ENCODE measurements around the gene PPP4R3C.
"Not testable (repeated sequence)": the region's sequence is repeated elsewhere in the genome, so short reads cannot be mapped to it uniquely, and the experiment has no call there.

Gene PPP4R3C

DNA sequence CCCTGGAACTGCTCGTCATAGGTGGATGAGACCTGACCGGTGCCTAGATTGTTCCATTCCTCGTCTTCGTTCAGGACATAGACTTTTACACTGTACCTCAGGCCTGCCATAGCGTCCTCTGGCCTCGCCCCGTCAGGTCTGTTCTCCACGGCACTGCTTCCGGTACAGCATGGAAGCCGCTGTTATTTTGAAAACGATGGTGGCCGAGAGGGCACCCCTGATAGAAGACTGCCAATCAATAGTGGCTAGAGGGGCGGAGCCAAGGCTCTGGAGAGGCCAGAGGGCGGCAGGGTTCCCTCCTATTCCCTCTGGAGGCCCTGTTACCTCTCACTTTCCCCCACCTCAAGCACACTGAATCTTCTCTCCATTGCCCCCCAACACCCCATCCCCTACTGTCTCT, at the start of gene PPP4R3C:
TSS of gene PPP4R3C (minus strand) at position 155 of the 400 bp plus-strand sequence. CDS start at position 110, 45 bp downstream.
- peak; percentile 47 to 77 for DNase-seq

DNA sequence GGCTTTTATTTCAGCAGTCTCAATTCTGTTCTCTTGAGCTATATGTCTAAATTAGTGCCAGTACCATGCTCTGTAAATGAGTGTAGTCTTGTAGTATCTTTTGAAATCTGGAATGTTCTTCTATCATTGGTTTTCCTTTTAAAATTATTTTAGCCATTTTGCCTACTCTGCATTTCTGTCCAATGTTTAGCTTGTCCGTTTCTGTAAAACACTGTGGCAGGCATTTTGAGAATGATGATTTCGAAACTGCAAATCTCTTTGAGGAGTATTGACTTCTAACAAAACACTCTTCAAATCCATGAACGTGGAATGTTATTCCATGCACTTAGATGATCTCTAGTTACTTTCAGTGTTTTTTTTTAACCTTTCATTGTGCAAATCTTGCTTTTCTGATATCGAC, 28.3 kb upstream of the PPP4R3C start:
- no peak for DNase-seq

DNA sequence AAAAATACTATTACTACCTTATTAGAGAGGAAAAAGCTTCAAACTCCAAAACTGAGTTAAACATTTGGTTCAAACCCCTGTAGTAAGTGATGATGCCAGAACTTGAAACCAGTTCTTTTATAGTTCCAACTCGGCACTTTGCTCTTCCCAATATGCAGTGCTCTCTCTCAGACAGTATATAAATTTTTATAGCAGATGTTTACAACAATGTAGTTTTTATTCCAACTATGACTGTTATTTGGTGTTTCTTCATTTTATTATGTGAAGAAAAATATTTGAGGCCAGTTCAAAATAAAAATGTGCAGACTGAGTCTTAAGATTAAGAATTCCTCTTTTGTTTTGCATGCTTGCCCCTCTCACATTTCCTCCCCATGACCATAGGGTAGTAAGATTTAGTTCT, 2.9 kb upstream of the PPP4R3C start:
- no peak for DNase-seq

DNA sequence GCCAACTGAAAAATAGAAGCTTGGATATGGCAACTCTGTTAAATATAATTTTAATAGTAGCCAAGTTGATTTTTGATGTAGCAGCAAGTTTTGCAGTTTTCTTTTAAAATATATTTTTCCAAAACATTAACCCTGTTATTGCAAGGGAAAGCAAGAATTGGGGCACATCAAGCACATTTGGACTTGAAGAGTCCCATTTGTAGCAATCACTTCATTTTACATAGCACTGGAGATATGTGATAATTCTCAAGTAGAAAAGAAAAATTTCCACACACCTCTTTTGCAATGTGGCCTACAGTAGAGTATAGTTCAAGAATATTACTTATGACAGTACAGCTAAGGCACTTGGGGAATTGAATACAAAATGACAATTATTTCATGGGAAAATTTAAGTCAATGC, 1.9 kb upstream of the PPP4R3C start:
- no peak for DNase-seq

DNA sequence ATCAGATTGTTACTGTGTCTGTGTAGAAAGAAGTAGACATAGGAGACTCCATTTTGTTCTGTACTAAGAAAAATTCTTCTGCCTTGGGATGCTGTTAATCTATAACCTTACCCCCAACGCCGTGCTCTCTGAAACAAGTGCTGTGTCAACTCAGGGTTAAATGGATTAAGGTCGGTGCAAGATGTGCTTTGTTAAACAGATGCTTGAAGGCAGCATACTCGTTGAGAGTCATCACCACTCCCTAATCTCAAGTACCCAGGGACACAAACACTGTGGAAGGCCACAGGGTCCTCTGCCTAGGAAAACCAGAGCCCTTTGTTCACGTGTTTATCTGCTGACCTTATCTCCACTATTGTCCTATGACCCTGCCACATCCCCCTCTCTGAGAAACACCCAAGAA, 4.0 kb downstream of the PPP4R3C start:
- DNase-seq: not testable (repeated sequence)

DNA sequence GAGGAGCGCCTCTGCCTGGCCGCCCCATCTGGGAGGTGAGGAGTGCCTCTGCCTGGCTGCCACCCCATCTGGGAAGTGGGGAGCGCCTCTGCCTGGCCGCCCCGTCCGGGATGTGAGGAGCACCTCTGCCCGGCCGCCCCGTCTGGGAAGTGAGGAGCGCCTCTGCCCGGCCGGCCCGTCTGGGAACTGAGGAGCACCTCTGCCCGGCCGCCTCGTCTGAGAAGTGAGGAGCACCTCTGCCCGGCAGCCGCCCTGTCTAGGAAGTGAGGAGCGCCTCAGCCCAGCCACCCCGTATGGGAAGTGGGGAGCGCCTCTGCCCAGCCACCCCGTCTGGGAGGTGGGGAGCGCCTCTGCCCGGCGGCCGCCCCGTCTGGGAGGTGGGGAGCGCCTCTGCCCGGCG, 4.6 kb downstream of the PPP4R3C start:
- DNase-seq: not testable (repeated sequence)

DNA sequence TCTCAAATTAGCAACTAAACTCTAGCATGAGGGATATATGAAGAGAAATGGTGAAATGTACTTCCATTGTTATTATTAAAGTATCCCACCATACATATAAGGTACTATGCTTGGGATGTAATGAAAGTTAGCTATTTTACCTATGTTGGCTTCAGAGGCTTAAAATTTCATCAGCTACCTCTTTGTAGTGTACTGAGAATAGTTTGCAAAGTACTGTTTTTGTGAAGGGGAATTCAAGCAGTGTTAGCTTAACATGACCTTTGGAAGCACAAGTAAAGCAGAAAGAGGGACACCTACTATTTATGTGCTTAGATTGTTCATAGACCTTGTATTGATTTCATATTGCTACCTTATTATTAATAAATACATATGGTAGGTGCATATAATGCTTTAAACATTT, 11.8 kb downstream of the PPP4R3C start:
- DNase-seq: no peak

DNA sequence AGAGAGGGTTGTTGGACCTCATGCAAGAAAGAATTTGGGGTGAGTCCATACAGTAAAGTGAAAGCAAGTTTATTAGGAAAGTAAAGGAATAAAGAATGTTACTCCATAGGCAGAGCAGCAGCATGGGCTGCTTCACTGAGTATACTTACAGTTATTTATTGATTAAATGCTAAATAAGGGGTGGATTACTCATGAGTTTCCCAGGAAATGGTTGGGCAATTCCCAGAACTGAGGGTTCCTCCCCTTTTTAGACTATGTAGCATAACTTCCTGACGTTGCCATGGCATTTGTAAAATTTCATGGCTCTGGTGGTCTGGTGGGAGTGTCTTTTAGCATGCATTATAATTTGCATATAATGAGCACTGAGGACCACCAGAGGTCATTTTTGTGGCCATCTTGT, 16.7 kb downstream of the PPP4R3C start:
- DNase-seq: no peak

DNA sequence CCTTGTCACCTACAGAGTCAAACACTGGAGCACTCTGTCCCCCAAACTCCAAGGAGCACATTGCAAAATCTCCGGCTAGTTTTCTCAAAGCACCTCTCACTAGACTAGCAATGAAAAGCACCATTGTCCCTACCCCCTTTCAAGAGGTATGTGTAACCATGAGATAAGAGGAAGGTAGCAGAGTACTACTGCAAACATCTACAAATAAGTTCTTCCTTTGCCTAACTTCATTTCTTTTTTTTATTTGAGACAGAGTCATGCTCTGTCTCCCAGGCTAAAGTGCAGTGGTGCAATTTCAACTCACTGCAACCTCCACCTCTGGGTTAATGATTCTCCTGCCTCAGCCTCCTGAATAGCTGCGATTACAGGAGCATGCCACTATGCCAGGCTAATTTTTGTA, 17.7 kb downstream of the PPP4R3C start:
- DNase-seq: no peak

DNA sequence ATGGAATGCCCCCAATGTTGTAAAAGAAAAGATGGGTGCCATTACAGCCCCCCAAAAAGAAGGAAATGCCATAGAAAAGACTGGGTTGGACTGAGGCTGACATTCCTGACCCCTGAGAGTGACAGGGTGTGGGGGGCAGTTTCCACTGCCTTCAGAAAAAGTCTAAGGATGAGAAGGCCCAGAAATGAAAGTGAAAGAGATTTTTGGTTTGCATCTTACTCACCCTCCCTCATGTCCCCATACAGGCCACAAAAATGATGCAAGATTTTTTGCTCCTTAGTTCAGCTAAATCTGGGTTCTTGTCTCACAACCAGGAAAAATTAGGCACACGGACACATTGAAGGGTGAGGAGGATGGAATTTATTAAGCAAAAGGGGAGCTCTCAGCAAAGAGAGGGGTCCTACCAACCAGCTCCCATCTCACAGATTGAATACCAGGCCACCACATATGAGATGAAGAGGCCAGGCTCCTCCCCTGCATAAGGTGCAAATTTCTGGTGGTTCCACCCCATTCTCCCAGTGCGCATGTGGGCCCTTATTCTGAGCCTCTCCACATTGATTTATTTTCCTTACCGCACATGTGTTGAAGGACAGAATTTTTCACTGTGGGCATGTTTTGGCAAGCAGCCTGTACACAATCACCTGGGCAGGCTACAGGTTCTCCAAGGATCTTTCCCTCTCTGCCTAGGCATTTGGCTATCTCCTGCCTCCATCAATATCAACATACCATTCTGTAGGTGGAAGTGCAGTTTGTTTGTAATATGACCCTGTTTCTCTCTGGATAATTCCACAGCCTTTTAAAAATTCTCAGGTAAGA, 18.8 kb downstream of the PPP4R3C start:
- DNase-seq: no peak

DNA sequence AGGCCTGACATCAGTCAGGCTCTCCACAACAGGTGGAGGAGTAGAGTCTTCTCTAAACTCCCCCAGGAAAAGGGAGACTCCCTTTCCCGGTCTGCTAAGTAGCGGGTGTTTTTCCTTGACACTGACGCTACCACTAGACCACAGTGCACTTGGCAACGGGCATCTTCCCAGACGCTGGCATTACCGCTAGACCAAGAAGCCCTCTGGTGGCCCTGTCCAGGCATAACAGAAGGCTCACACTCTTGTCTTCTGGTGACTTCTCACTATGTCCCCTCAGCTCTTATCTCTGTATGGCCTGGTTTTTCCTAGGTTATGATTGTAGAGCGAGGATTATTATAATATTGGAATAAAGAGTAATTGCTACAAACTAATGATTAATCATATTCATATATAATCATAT, 20.7 kb downstream of the PPP4R3C start:
- not testable (repeated sequence) for DNase-seq

DNA sequence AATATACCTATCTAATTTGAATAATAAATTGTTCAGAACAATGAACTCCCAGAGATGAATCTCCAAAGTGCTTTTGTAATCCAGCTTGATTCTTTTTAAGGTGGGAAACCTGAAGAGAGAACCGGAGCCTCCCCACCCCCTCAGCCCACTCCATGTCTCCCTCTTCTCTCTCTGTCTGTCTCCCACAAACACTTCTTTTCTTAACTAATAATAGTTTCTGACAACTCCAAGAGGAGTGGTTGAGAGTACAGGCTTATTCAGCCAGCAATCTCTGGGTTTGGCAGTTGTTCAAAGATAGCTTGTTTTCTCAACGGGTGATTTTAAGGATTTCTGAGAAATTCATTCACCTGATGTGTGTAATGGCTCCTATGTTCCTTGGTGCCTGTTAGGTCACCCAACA, 23.4 kb downstream of the PPP4R3C start:
- no peak for DNase-seq

DNA sequence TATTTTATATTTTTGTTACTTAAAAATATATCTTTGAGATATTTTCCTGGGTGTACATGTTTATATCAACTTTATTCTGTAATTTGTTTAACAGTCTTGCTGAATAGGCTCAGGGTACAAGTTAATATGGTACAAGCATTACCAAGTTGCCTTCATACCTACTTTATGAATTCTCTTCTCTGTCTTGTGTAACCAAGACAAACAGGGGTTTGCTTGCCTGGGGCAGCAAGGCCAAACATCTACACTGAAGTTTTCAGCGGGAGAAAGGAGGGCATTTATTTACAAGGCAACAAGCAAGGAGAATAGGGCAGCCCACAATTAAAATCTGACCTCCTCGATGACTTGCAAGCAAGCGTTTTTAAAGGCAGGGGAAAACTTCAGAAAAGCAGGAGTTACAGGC, 24.2 kb downstream of the PPP4R3C start:
- DNase-seq: no peak

DNA sequence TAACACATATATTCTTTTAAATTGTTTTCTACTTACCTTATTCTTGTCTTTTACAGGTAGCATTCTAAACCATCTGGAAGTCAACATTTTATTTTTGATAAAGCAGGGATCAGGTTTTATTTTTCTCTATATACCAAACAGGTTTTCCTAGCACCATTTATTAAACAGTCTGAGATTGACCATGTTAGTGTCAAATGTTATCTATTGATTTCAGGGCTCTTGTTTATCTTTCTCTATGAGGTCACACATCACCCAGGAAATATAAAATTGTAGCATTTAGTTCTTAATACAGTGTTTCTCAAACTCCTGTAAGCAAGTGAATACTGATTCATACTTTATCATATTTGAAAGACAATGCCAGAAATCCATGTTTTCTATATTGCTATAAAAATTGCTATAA, 28.1 kb downstream of the PPP4R3C start:
- no peak for DNase-seq
